DOHH2 (cell line): ENCODE measurements around the gene SLC25A30.

Source experiments
- H3F3A ChIP-seq: fragments of 200-600 bp; sonication (generic), shearing (Covaris generic); 2 replicates; pipeline ENCODE4 v1.6.0; 2016; ENCODE audit warnings: antibody characterized with exemption, mild to moderate bottlenecking; ENCODE audit not compliant: control insufficient read depth, insufficient read depth
- H3K27ac ChIP-seq: fragments of 200-600 bp; sonication (generic); 2 replicates; pipeline ENCODE4 v1.5.1; 2014; ENCODE audit warnings: low read depth, mild to moderate bottlenecking, low read length, moderate library complexity
- H3K27me3 ChIP-seq: fragments of 200-600 bp; sonication (generic); 2 replicates; pipeline ENCODE4 v1.6.1; 2014; ENCODE audit warnings: mild to moderate bottlenecking, low read length, mixed read lengths; ENCODE audit not compliant: control insufficient read depth
- H3K36me3 ChIP-seq: fragments of 200-600 bp; sonication (generic); 2 replicates; pipeline ENCODE4 v1.6.1; 2014; ENCODE audit warnings: mild to moderate bottlenecking, low read length, moderate library complexity, mixed read lengths; ENCODE audit not compliant: control insufficient read depth
- H3K4me1 ChIP-seq: fragments of 200-600 bp; sonication (generic); 2 replicates; pipeline ENCODE4 v1.6.1; 2014; ENCODE audit warnings: mild to moderate bottlenecking, low read length, mixed read lengths; ENCODE audit not compliant: control insufficient read depth
- H3K4me2 ChIP-seq: fragments of 200-600 bp; sonication (generic); 2 replicates; pipeline ENCODE4 v1.6.0; 2014; ENCODE audit warnings: mild to moderate bottlenecking, low read length, moderate library complexity
- H3K4me3 ChIP-seq: fragments of 200-600 bp; sonication (generic); 2 replicates; pipeline ENCODE4 v1.5.1; 2014; ENCODE audit warnings: mild to moderate bottlenecking, low read length, mixed read lengths
- H3K79me2 ChIP-seq: fragments of 200-600 bp; sonication (generic); 2 replicates; pipeline ENCODE4 v1.6.1; 2014; ENCODE audit warnings: mild to moderate bottlenecking, low read length, mixed read lengths; ENCODE audit not compliant: control insufficient read depth
- H3K9me2 ChIP-seq: fragments of 200-600 bp; sonication (generic); replicated peaks from 2 replicates; pipeline ENCODE4 v1.6.1; 2014; ENCODE audit warnings: mild to moderate bottlenecking, low read length, mixed read lengths; ENCODE audit not compliant: control insufficient read depth
- H3K9me3 ChIP-seq: fragments of 200-600 bp; sonication (generic); 2 replicates; pipeline ENCODE4 v1.6.1; 2014; ENCODE audit warnings: antibody characterized with exemption, low read length, mixed read lengths; ENCODE audit not compliant: control insufficient read depth, insufficient read depth
- H4K20me1 ChIP-seq: fragments of 200-600 bp; sonication (generic); 2 replicates; pipeline ENCODE4 v1.6.0; 2014; ENCODE audit warnings: low read depth, mild to moderate bottlenecking, antibody characterized with exemption, low read length, moderate library complexity; ENCODE audit not compliant: control insufficient read depth, insufficient read depth
- CTCF ChIP-seq: fragments of 200-600 bp; sonication (generic); IDR thresholded peaks from one replicate; pipeline ENCODE4 v1.5.1; 2014; ENCODE audit warnings: antibody characterized with exemption, mild to moderate bottlenecking, low read depth, low read length; ENCODE audit not compliant: poor library complexity, severe bottlenecking
- EZH2phosphoT487 ChIP-seq: fragments of 200-600 bp; sonication (generic); IDR thresholded peaks from 2 replicates; pipeline ENCODE4 v1.6.1; 2017; ENCODE audit warnings: borderline replicate concordance, mild to moderate bottlenecking, antibody characterized with exemption, low read length, moderate library complexity, mixed read lengths

SLC25A30 gene

GRCh38 chr13:45446181-45446580 is 28.0 kb upstream of the SLC25A30 start:
- Histone ChIP-seq H3K27me3 (peaks cover 14% of the 10 kb centered on the region; the same call in 1 of the 2 replicates), H3K79me2 (no peaks in the 10 kb centered on the region), H3K9me2 (no peaks in the 10 kb centered on the region), H3K4me1 (no peaks in the 10 kb centered on the region), H4K20me1 (no peaks in the 10 kb centered on the region), H3K9me3 (no peaks in the 10 kb centered on the region), H3K27ac (no peak overlapping the region), H3K4me3 (no peak overlapping the region), H3F3A (no peaks in the 10 kb centered on the region), H3K4me2 (no peak overlapping the region), H3K36me3 (no peaks in the 10 kb centered on the region)
- TF ChIP-seq EZH2phosphoT487 (no peak), CTCF (no peak)

- TF ChIP-seq CTCF (no peak), EZH2phosphoT487 (no peak)
- Histone ChIP-seq H4K20me1 (no peaks in the 10 kb centered on the region), H3F3A (no peaks in the 10 kb centered on the region), H3K36me3 (no peaks in the 10 kb centered on the region), H3K4me1 (no peaks in the 10 kb centered on the region), H3K4me3 (no peak overlapping the region), H3K9me2 (no peaks in the 10 kb centered on the region), H3K27me3 (peaks cover 23% of the 10 kb centered on the region), H3K27ac (no peak overlapping the region), H3K4me2 (no peak overlapping the region), H3K79me2 (no peaks in the 10 kb centered on the region), H3K9me3 (no peaks in the 10 kb centered on the region)
Observed at GRCh38 chr13:45445053-45445452, 26.9 kb upstream of the SLC25A30 start.

GRCh38 chr13:45441633-45442032 is 23.5 kb upstream of the SLC25A30 start:
- H3K4me2 ChIP-seq, result no peak overlapping the region
- no peak overlapping the region for H3K27ac ChIP-seq
- no peak overlapping the region for H3K4me3 ChIP-seq

More at GRCh38 chr13:45441633-45442032, 23.5 kb upstream of the SLC25A30 start:
- H3K79me2 ChIP-seq, result no peaks in the 10 kb centered on the region
- H3K36me3 ChIP-seq, result no peaks in the 10 kb centered on the region
- H4K20me1 ChIP-seq, result no peaks in the 10 kb centered on the region
- no peaks in the 10 kb centered on the region for H3K9me2 ChIP-seq
- no peaks in the 10 kb centered on the region for H3F3A ChIP-seq
- TF ChIP-seq CTCF (no peak), EZH2phosphoT487 (no peak)
- no peaks in the 10 kb centered on the region for H3K9me3 ChIP-seq
- H3K4me1 ChIP-seq, result no peaks in the 10 kb centered on the region
- peaks cover 33% of the 10 kb centered on the region for H3K27me3 ChIP-seq
